Brain pericyte (primary cell): ENCODE data around the gene CHORDC1.
A peak's percentile ranks its signal among the peaks of the same experiment; 100 is the strongest.
"Not testable (repeated sequence)": the region's sequence is repeated elsewhere in the genome, so short reads cannot be mapped to it uniquely, and the experiment has no call there.

Source experiments
- DNase-seq: peaks from one replicate; pipeline ENCODE4 v3.0.0-alpha.2; 2012; ENCODE audit warnings: low read depth, low spot score

The CHORDC1 gene

GRCh38 chr11:90216611-90217010 is 6.2 kb downstream of the CHORDC1 start:
- DNase-seq = no peak

GRCh38 chr11:90213322-90213721 is 9.5 kb downstream of the CHORDC1 start:
- no peak for DNase-seq

GRCh38 chr11:90208857-90209256 is 14.0 kb downstream of the CHORDC1 start:
- DNase-seq = no peak

- DNase-seq = not testable (repeated sequence)
Measured at GRCh38 chr11:90207992-90208391, 14.9 kb downstream of the CHORDC1 start.

DNA sequence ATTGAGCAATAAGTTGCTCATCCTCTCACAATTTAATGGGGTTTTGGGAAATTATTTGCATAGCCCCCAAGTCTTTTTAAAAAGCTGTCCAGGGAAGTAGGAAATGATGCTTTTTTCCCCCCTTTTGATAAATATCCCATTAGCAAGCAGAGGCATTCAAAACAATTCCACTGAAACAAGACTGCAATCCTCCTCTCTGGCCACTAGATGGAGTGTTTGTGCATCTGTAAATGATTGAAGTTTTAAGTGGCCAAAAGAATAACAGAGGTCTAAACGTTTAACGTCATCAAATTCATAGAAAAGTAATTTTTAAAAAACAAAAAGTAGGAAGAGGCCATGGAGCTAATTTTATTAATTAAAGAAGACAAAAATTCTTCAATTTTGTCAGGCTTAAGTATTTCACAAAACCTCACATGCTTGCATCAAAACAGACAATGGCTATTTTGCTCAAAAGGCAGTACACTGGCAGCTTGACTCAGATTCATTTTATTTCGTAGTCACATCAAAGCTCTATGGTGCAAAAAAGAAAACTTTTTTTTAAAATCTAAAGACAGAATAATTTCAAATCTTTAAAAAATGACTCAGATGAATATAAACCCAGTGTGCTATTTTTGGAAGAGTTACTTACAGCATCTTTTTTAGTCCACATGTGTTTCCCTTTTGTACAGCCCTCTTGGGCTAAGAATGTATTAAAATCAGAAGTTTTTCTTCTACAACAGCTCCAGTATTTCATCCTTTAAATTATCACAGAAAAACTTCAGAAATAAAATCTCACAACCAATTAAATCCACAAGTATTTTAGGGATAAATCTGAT is 17.8 kb downstream of the CHORDC1 start:
- DNase-seq = peak; percentile 16

DNA sequence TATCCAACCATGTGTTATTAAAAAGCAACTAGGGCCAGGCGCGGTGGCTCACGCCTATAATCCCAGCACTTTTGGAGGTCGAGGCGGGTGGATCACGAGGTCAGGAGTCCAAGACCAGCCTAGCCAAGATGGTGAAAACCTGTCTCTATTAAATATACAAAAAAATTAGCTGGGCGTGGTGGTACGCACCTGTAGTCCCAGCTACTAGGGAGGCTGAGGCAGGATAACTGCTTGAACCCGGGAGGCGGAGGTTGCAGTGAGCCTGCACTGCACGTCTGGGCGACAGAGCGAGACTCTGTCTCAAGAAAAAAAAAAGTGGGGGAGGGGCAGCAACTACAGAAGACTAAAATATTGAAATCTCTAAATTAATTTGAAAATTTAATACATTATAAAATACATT is 18.4 kb downstream of the CHORDC1 start:
- DNase-seq = no peak

DNA sequence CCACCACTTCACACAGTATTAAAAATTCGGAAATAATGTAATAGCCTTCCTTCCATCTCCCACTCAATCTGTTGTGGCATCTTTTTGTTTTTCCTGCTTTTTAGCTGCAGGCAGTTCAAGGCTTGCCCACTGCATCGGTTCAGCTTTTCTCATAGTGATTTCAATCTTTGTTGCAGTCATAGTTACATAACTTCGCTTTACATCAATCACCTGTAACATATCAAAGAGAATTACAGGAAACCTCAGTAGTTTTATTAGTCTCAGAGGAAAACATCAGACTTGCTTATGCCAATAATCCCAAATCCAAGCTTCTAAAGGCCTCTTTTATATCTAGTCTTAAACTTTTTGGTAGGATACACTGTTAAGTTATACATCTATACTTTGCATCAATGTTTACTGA is 20.5 kb downstream of the CHORDC1 start:
- DNase-seq = no peak

DNA sequence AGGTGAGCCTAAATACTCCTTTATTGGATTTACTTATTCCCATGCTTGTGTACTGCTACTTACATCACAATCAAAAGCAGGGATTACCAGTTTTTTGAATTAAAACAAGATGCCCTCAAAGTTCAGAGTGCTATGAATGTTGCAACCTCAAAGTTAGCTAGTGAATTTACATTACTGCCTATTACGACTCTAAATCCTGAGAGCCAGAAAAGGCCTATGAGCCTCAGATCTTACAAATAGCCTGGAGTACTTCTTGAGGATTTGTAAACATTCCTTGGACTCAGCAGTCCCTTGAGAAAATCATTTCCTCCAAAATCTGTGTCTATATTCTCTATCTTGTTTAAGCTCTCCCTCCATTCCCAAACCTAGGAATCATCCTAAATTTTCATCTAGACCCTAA is 25.5 kb downstream of the CHORDC1 start:
- DNase-seq = no peak

DNA sequence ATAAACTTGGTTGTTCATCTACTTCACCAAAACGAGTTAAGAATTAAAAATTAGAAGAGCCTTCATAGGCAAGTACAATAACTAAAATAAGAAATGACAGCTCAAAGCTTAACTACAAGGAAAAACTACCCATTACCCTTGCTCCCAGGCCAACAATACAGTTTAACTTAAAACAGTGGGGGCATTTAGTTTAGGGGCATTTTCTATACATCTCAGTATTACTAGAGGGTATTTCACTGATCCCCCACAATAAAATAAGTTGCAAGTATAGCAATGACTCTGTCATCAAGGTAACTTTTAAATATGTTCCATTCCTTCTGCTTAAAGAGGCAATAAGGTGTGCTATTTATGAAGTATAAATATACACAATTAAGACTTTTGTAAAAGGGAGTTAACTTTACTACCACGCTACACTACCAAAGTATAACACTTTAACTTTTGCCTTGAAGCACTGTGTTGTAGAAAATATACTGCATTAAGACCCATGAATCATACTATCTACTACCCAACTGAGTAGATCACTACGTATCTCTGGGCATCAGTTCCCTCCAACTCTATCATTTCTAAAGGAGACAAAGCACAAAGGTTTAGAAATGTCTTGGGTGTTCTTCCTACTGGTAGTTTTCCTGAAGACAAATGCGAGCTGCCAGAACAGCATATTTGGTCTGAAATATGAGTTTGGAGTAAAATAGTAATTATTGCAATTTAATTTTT is 29.8 kb downstream of the CHORDC1 start:
- no peak for DNase-seq

- DNase-seq = no peak
Measured at GRCh38 chr11:90189011-90189410, 33.8 kb downstream of the CHORDC1 start.

DNA sequence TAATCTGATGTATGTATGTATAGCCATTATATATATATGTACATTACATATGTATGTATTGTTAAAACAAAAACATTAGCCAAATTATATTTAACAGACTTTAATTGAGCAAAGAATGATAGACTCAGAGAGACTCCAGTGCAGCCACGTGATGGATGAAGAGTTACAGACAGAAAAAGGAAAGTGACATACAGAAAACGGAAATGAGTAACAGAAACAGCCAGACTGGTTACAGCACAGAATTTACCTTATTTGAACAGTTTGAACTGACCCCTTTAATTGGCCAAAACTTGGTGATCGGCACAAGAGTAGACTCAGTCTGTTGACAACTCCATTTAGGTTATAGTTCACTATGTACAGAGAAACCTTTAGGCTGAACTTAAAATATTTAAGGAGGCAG is 35.0 kb downstream of the CHORDC1 start:
- no peak for DNase-seq

DNA sequence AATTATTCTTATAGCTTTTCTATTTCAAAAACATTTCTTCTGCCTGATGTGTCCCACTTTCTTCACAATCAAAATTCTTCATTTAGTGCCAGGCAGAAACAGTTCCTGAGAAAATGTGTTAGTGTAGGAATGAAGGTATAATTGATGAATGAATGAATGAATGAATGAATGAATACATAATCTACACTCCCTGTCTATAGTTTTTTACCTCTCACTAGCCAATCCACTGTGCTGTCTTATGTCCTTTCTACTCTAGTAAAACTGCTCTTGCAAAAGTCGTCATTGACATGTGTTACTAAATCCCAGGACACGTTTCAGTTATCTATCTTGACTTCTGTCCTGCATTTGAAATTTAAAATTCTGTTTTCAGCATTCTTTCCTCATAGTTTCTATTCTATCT is 42.9 kb downstream of the CHORDC1 start:
- no peak for DNase-seq

DNA sequence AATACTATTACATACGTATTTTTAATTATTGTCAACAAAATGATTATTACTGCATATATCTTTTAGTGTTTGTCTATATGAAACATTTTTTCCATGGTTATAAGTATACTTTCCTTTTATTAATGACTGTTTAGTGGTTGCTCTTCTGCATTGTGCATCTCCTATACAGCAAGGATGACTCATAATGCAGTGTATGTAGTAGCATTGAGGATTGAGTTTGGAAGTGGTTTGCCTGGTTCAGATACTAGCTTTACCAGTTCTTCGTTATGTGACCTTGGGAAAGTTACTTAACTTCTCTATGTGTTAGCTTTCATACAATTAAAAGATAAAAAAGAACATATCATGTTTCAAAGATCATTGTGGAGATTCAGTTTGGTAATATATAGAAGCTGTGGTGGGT is 44.1 kb downstream of the CHORDC1 start:
- no peak for DNase-seq

GRCh38 chr11:90176069-90176468 is 46.8 kb downstream of the CHORDC1 start:
- DNase-seq = no peak

DNA sequence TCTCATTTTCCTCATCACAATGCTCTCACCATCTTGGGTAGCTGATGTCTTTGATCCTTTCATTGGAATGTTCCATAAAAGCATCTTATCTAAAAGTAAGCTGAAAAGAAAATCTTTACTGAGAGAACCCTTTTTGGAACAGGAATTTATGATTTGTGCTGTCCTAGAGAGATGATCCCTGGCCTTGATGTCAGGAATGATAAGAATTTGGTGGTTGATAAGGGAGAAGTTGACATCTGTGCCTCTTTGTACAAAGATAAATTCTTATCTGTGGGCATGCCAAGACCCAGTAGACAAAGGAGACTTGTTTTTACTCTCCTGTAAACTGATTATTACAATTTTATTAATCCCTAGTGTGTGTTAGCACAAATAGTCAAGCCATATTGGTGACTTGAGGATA is 51.5 kb downstream of the CHORDC1 start:
- DNase-seq = no peak

DNA sequence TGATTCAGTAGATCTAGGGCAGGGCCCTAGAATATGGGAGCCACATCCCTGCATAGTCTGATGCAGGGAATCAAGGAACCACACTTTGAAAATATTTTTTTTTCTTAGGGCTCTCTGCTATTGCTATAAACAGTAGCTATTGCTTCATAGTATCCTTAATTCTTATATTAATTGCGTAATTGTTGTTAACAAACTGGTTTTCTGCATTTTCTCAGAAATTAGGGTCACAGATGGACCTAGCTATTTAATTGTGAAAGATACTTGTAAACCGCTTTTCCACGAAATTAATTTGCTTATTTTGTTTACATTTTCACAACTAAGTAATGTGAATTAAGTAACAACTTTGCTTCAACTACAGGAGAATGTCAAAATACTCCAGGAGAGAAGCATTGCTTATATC is 54.3 kb downstream of the CHORDC1 start:
- DNase-seq = no peak

GRCh38 chr11:90167704-90168103 is 55.1 kb downstream of the CHORDC1 start:
- DNase-seq = not testable (repeated sequence)

GRCh38 chr11:90166982-90167573 is 55.8 kb downstream of the CHORDC1 start:
- DNase-seq = not testable (repeated sequence)
